B cell (primary cell): Measurements from ENCODE around the gene ATP6V0A1.

Experiments used
- EZH2 ChIP-seq: IDR thresholded peaks from 2 replicates; pipeline ENCODE4 v1.6.1; 2012; ENCODE audit warnings: borderline replicate concordance, low read depth, mild to moderate bottlenecking, moderate library complexity, low read length; ENCODE audit not compliant: insufficient read depth, poor library complexity, severe bottlenecking
- TF ChIP-seq, protein P1 (sequence below): fragments of 200-600 bp; IDR thresholded peaks from one replicate; pipeline ENCODE4 v1.8.0; 2022; ENCODE audit warnings: antibody characterized with exemption, mild to moderate bottlenecking

DNA sequence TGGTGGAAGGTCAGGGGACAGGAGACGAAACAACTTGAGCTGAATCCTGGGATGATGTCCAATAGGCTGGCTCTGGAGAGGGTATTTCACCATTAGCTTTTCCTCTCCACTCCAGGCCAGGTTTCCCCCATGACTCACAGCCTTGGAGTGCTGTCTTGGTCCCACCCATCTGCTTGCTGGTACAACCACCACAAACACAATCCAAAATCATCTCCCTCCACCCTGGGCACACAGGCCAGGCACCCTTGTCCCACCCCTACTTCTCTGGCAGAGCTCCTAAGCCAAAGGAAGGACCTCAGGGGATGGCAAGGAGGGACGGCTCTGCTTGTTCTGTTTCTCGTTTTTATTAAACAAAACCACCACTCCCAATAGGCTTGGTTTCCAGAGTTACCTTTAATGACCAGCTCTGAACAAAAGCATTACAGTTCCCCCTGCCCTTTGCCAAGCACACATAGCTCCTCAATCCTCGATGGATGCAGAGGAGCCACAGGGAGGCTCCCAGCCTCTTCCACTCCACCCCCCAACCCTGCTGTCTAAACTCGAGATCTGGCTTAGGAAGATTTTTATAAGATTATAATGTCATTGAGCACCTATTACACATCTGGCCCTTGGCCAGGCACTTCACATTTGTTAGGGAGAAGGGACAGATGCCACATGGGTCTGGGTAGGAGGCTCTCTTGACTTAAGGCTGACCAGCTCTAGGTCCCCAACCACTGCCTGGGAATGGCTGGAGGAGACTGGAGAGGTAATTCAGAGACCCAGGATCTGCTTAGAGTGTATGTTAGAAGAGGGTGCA lies 49.0 kb upstream of the ATP6V0A1 start:
- TF ChIP-seq EZH2 = no peak
- TF ChIP-seq, protein P1, sequence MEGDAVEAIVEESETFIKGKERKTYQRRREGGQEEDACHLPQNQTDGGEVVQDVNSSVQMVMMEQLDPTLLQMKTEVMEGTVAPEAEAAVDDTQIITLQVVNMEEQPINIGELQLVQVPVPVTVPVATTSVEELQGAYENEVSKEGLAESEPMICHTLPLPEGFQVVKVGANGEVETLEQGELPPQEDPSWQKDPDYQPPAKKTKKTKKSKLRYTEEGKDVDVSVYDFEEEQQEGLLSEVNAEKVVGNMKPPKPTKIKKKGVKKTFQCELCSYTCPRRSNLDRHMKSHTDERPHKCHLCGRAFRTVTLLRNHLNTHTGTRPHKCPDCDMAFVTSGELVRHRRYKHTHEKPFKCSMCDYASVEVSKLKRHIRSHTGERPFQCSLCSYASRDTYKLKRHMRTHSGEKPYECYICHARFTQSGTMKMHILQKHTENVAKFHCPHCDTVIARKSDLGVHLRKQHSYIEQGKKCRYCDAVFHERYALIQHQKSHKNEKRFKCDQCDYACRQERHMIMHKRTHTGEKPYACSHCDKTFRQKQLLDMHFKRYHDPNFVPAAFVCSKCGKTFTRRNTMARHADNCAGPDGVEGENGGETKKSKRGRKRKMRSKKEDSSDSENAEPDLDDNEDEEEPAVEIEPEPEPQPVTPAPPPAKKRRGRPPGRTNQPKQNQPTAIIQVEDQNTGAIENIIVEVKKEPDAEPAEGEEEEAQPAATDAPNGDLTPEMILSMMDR = no peak
